Stimulated activated CD8-positive, alpha-beta memory T cell treated with anti-CD3 and anti-CD28 coated beads, Interleukin-12 subunit alpha, Interleukin-12 subunit beta, amount 100 ng/mL, for 24 hours (primary cell): ENCODE measurements around the gene STOX1.
"Not testable (repeated sequence)": the region's sequence is repeated elsewhere in the genome, so short reads cannot be mapped to it uniquely, and the experiment has no call there.

Experiments used
- DNase-seq: peaks from one replicate; pipeline ENCODE4 v3.0.0-alpha.2; 2020; ENCODE audit errors: extremely low read depth

Gene STOX1

GRCh38 chr10:68826764-68827591 is at the start of gene STOX1:
STOX1 (plus strand) TSS chr10:68827531; CDS start chr10:68827624, 93 bp downstream.
- DNase-seq, result peak; percentile 31

- DNase-seq, result no peak
Observed at GRCh38 chr10:68781613-68782574, 45.4 kb upstream of the STOX1 start.

- DNase-seq, result no peak
Observed at GRCh38 chr10:68784476-68784875, 42.9 kb upstream of the STOX1 start.

DNA sequence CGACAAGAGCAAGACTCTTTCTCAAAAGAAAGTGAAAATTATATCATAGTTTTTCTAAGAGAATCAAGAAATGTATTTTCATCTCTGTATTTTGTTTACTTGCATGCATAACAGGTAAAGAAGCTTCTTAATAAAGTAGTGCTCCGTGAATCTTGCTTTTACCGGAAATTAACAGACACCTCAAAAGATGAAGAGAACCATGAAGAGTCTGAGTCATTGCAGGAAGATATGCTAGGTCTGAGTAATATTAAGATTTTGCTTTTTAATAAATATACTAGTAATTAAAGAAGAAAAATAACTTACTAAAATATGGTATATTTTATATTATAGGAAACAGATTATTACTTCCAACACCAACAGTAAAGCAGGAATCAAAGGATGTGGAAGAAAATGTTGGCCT is 39.5 kb upstream of the STOX1 start:
- DNase-seq, result no peak

GRCh38 chr10:68790476-68790875 is 36.9 kb upstream of the STOX1 start:
- DNase-seq, result no peak

- no peak for DNase-seq
Observed at GRCh38 chr10:68792115-68792514, 35.2 kb upstream of the STOX1 start.

GRCh38 chr10:68795886-68796532 is 31.3 kb upstream of the STOX1 start:
- DNase-seq, result no peak

DNA sequence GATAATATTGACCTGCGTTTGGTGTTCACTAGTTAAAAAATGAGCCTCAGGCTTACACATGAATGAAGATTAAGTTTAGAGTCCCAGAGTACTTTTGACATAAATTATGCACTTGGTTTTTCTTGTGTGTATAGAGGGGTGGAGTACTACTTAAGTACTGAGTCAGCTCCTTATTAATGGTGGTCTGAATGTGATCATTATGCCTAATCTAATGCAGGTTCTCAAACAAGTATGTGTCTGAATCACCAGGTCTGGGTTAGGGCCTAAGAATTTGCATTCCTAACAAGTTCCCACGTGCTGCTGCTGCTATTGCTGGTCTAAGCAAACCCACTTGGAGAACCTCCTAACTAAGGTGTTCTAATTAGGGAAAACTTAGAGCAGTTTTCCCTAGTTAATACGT is 30.7 kb upstream of the STOX1 start:
- DNase-seq, result no peak

GRCh38 chr10:68800211-68800610 is 27.1 kb upstream of the STOX1 start:
- no peak for DNase-seq

- DNase-seq, result no peak
Observed at GRCh38 chr10:68804692-68805091, 22.6 kb upstream of the STOX1 start.

DNA sequence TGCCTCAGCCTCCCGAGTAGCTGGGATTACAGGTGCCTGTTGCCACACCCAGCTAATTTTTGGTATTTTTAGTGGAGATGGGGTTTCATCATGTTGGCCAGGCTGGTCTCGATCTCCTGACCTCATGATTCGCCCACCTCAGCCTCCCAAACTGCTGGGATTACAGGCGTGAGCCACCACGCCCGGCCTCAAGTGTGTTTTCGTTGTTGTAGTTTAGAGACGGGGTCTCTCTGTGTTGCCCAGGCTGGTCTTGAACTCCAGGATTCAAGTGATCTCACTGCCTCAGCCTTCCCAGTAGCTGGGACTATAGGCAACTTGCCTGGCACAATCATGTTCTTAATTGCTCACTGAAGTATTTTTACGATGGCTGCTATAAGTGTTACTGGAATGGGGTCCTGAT is 16.5 kb upstream of the STOX1 start:
- DNase-seq, result not testable (repeated sequence)

DNA sequence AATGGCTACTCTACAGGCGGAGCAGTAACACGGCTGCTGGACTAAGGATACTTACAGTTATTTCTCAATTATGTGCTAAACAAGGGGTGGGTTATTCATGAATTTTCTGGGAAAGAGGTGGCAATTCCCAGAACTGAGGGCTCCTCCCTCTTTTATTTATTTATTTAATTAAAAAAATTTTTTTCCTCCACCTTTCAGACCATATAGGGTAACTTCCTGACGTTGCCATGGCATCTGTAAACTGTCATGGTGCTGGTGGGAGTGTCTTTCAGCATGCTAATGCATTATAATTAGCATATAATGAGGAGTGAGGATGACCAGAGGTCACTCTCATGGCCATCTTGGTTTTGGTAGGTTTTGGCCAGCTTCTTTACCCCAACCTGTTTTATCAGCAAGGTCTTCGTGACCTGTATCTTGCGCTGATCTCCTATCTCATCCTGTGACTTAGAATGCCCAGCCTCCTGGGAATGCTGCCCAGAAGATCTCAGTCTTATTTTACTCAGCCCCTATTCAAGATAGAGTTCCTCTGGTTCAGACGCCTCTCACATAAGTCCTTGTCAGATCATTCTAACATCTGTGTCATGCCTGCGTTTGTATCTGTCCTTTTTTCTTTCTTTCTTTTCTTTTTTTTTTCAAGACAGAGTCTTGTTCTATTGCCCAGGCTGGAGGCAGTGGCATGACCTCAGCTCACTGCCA is 15.9 kb upstream of the STOX1 start:
- DNase-seq, result no peak

GRCh38 chr10:68812420-68812819 is 14.9 kb upstream of the STOX1 start:
- DNase-seq, result no peak

DNA sequence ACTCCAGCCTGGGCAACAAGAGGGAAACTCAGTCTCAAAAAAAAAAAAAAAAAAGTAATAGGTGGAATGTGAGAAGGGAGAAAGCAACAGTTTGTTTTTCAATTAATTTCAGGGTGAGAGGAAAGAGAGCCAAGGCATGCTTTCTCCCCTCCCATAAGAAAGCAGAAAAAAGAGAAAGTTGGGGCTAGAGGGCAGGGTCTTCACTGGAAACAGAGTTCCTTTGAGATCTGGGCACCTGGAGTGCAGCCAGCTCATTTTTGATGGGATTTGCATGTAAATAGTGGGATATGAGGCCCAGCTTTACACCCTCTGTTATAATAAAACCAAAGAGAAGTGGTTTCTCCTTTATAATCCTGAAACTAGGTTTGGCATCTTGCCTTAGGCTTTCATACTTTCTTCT is 13.8 kb upstream of the STOX1 start:
- no peak for DNase-seq

DNA sequence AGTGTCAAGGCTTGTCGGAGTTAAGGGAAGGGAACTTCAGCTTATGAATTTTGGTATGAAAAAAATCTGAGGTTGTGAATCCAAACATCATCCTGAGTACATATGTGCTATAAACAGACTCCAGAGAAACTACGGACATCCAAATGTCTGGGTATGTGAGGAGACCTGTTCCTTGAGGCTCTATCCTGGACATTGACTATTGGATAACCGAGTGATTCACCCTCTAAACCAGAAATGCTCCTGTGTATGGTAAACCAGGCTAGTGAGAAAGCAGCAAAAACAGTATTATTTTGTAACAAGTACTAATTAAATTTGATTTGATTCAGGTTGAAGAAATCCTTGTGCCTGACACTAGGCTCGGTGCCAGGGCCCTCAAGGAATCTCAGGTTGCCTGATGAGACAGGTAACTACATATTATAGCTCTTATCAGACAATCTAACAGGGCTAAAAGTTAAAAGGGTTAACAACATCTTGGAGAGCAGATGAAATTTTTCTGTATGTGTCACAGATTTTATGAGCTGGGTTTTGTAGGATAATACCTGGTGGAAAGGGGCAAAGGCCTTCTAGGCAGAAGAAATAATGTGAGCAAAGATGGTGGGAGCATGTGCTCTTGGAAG is 10.4 kb upstream of the STOX1 start:
- DNase-seq, result no peak

DNA sequence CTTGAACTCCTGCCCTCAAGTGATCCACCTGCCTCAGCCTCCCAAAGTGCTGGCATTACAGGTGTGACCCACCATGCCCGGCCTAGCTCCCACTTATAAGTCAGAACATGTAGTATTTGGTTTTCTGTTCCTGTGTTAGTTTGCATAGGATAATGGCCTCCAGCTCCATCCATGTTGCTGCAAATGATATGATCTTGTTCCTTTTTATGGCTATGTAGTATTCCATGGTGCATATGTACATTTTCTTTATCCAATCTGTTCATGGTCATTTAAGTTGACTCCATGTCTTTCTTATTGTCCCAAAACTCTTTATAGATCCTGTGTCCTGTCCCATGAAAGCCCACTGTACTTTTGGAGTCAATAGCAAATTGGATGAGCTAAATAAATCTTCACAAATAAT is 7.0 kb upstream of the STOX1 start:
- DNase-seq, result not testable (repeated sequence)

DNA sequence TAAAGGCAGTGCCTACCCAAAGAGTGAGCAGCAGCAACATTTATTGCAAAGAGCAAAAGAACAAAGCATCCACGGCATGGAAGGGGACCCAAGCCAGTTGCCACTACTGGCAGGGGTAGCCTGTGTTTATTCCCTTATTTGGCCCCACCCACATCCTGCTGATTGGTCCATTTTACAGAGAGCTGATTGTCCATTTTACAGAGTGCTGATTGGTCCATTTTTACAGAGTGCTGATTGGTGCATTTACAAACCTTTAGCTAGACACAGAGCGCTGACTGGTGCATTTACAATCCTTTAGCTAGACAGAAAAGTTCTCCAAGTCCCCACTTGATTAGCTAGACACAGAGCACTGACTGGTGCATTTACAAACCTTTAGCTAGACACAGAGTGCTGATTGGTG is 4.7 kb upstream of the STOX1 start:
- not testable (repeated sequence) for DNase-seq

DNA sequence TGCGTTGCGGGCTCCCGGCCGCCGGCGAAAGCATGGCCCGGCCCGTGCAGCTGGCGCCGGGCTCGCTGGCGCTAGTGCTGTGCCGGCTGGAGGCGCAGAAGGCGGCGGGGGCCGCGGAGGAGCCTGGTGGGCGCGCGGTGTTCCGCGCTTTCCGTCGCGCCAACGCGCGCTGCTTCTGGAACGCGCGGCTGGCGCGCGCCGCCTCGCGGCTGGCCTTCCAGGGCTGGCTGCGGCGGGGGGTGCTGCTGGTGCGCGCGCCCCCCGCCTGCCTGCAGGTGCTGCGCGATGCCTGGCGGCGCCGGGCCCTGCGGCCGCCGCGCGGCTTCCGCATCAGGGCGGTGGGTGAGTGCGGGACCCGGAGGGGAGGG is 245 bp downstream of the STOX1 start:
- DNase-seq, result not testable (repeated sequence)

DNA sequence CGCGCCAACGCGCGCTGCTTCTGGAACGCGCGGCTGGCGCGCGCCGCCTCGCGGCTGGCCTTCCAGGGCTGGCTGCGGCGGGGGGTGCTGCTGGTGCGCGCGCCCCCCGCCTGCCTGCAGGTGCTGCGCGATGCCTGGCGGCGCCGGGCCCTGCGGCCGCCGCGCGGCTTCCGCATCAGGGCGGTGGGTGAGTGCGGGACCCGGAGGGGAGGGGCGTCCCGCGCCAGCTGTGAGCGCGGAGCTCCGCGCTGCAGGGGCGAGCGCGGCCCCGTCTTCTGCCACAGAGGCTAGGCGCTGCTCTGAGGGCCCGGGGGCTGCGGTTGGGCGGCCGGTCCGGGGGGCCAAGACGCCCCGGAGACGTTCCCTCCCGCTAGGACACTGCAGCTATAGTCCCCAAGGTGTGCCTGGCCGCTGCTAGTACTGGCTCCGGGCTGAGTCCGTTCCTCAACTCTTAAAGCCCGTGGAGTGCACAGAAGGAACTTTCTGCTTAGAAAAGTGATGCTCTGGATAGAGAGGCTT is 811 bp downstream of the STOX1 start:
- not testable (repeated sequence) for DNase-seq

- DNase-seq, result no peak
Observed at GRCh38 chr10:68828833-68829232, 1.5 kb downstream of the STOX1 start.

DNA sequence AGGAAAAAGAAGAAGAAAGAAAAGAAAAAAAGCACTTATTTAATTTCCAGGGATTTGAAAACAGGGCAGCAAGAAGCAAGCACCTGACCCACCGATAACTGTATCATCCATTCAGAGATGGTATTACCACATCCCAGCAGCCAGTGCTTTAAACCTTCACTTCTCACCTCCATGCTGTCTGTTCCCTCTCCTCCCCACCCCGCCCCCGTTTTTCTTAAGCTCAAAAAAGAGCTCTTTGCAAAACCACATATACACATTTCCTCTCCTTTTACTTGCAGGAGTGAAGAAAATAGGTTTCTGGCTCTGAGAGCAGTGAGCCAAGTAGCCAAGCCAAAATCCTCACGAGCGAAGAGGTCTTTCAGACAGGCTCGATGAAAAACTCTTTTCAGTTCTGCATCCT is 2.2 kb downstream of the STOX1 start:
- no peak for DNase-seq
